GM18507 (cell line): Measurements from ENCODE around the gene RILPL1.
"Not testable (repeated sequence)": the region's sequence is repeated elsewhere in the genome, so short reads cannot be mapped to it uniquely, and the experiment has no call there.

Experiments used
- DNase-seq: peaks from one replicate; pipeline ENCODE4 v3.0.0; 2011; ENCODE audit warnings: low read depth; ENCODE audit not compliant: insufficient read length; ENCODE audit errors: extremely low spot score
- FAIRE-seq: peaks from 2 replicates; lab custom pipeline; 2011; peaks lifted over from hg19 to GRCh38; lab: Jason Lieb, UNC

The RILPL1 gene

GRCh38 chr12:123478762-123479161, 54.8 kb downstream of the RILPL1 start:
- DNase-seq (no peak), FAIRE-seq (no peak)

GRCh38 chr12:123478069-123478468, 55.5 kb downstream of the RILPL1 start:
- DNase-seq: no peak
- no peak for FAIRE-seq

GRCh38 chr12:123475246-123475703, 58.2 kb downstream of the RILPL1 start:
- no peak for FAIRE-seq
- no peak for DNase-seq

- FAIRE-seq (no peak), DNase-seq (no peak)
Measured at GRCh38 chr12:123474485-123475245, 58.9 kb downstream of the RILPL1 start.

GRCh38 chr12:123472438-123472849, 61.1 kb downstream of the RILPL1 start:
- DNase-seq (no peak), FAIRE-seq (no peak)

GRCh38 chr12:123471374-123472068, 62.0 kb downstream of the RILPL1 start:
- FAIRE-seq (no peak), DNase-seq (no peak)

- FAIRE-seq: no peak
- no peak for DNase-seq
Measured at GRCh38 chr12:123469978-123470377, 63.5 kb downstream of the RILPL1 start.

- DNase-seq (peak; percentile 37), FAIRE-seq (peak; percentile 61)
Measured at GRCh38 chr12:123468786-123469185, 64.7 kb downstream of the RILPL1 start.

GRCh38 chr12:123465084-123465483, 68.4 kb downstream of the RILPL1 start:
- no peak for DNase-seq
- FAIRE-seq: no peak

- FAIRE-seq, DNase-seq: not testable (repeated sequence)
Measured at GRCh38 chr12:123463174-123463573, 70.3 kb downstream of the RILPL1 start.

- DNase-seq (peak; percentile 68), FAIRE-seq (peak; percentile 71)
Measured at GRCh38 chr12:123457980-123458779, 75.3 kb downstream of the RILPL1 start, which contains the start of gene SNRNP35. Gene SNRNP35, plus strand, starts transcription at chr12:123458139. Its CDS starts 7,402 bp downstream, at chr12:123465541.

GRCh38 chr12:123453165-123453564, 80.4 kb downstream of the RILPL1 start:
- no peak for DNase-seq
- FAIRE-seq: no peak

- FAIRE-seq: not testable (repeated sequence)
Measured at GRCh38 chr12:123452276-123452550, 81.3 kb downstream of the RILPL1 start.

GRCh38 chr12:123450636-123451035, 82.9 kb downstream of the RILPL1 start:
- DNase-seq (no peak), FAIRE-seq (no peak)

More at GRCh38 chr12:123452276-123452550, 81.3 kb downstream of the RILPL1 start:
- DNase-seq: not testable (repeated sequence)

GRCh38 chr12:123449856-123450255, 83.7 kb downstream of the RILPL1 start:
- FAIRE-seq (no peak), DNase-seq (no peak)

- FAIRE-seq (no peak), DNase-seq (no peak)
Measured at GRCh38 chr12:123449249-123449733, 84.2 kb downstream of the RILPL1 start.

- FAIRE-seq: no peak
Measured at GRCh38 chr12:123446333-123446713, 87.2 kb downstream of the RILPL1 start.

GRCh38 chr12:123445388-123446332, 87.9 kb downstream of the RILPL1 start:
- FAIRE-seq (peak; percentile 29), DNase-seq (no peak)

More at GRCh38 chr12:123446333-123446713, 87.2 kb downstream of the RILPL1 start:
- DNase-seq: no peak
